AML-193 (cell line): ENCODE results near the gene PPP2R5C.

Experiments used
- DNase-seq, 2 experiments: peaks; one replicate each; lab custom pipeline; 2025; lab: John Stamatoyannopoulos, UW

Gene PPP2R5C

DNA sequence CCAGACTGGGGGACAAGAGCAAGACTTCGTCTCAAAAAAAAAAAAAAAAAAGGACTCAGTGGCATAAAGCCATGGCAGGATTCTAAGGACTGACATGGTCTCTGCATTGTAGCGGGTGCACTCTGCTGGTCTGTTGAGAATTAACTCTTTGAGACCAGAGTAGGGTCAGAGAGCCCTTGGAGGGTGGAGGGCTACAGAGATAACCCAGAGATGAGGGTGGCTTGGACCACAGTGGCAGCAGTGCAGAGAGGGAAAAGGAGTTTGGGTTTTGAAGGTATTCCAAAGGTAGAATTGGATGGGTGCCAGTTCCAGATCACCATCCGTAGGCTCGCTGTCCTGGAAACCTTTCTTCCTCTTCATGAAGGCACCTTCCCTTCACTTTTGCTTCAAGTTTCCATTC lies 188.6 kb downstream of the PPP2R5C start:
- DNase-seq, result no peak

DNA sequence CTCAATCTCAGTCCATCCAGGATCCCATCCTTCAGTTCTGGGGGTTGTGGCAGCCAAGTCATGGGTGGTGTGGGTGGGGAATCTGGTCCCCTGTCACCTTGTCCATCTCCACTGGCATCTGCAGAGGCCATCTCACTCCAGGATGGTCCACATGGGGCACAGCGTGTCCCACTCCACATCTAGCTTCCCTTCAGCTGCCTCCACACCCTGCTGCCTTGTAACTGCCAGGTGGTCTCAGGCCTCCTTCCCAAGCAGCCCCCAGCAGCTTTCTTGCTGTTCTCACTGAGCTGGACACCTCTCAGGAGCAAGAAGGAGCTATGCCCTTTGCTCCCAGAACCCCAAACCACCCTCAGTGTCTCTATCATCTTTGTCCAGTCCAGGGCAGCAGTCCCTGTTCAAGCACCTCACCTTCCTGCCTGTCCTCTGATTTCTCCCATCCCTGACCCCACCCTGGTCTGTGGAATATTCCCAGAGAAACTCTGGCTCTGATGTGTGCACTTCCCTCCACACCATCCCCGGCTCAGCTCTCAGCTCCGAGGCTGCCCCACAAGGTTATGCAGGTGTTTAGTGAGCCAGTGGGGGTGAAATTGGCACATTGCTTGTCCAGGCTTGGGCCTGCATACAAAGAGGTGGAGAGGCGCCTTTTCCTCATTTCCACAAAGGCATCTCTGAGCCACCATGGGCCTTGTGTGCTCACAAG lies 189.2 kb downstream of the PPP2R5C start:
- no peak for DNase-seq

DNA sequence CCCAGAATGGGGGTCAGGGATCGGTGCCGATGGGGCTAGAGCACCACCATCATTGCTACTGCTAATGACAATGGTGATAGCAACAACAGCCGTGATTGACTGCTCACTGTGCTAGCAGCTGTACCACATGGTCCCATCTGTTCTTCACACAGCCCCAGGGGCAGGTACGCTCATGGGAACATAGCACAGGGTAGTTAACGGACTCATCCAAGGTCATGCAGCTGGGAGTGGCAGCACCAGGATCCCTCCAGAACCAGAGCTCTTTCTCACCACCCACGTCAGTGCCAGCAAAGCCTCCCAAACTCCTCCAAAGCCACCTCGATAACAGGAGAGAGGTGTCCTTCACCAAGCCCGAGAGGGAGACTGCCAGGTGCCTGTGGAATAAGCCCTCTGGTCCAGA lies 191.6 kb downstream of the PPP2R5C start:
- no peak for DNase-seq

DNA sequence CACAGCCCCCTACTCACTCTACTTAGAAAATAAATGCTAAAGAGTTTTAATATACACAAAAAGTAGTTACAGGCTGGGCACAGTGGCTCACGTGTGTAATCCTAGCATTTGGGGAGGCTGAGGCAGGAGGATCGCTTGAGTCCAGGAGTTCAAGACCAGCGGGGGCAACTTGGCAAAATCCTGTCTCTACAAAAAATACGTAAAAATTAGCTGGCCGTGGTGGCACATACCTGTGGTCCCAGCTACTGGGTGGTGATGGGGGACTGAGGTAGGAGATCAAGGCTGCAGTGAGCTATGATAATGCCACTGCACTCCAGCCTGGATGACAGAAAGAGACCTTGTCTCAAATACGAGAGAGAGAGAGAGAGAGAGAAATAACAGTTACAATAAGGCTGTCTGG lies 193.0 kb downstream of the PPP2R5C start:
- no peak for DNase-seq

DNA sequence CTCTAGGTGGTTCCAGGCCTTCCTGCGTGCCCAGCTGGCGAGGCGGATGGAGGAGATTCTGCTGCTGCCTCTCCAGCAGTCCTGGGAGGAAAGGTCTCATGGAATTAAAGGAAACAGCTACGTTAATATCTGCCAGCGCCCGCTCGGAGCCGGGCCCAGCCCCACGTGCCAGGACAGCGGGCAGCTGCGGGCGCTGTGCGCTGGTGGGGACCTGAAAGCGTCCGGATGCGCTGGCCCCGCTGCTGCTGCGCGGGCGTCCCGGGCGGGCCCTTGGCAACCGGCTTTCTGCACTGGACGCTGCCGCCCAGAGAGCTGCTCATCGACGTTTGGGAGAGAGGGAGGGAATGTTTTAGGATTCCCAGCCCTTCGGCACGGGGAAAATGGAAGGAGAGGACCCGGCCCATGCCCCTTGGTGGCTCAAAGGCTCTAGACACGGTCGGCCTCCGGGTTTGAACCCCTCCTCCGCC lies 194.2 kb downstream of the PPP2R5C start:
- DNase-seq, result no peak

DNA sequence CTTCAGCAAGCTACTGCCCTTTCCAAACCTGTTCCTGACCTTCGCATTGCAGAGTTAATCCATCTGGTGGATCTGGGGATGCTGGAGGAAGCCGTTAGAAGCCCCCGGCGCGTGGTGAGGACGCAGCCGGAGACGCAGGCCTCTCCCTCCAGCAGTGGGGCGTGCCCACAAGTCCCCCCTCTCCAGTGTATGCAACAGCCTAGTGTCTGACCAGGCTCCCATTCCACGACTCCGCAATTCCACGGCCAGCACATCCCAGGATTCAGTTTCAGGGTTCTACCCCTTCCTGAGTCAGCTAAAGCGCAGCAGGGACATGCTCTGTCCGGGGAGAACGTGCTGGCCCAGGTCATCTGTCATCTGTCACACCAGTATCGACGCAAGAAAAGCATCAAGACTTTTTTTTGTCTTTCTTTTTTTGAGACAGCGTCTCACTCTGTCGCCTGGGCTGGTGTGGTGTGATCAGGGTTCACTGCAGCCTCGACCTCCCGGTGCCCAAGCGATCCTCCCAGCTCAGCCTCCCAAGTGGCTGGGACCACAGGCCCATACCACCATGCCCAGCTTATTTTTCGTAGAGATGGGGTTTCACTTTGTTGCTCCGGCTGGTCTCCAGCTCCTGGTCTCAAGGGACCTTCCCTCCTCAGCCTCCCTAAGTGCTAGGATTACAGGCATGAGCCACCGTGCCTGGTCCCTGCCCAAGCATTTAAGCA lies 194.8 kb downstream of the PPP2R5C start:
- no peak for DNase-seq

DNA sequence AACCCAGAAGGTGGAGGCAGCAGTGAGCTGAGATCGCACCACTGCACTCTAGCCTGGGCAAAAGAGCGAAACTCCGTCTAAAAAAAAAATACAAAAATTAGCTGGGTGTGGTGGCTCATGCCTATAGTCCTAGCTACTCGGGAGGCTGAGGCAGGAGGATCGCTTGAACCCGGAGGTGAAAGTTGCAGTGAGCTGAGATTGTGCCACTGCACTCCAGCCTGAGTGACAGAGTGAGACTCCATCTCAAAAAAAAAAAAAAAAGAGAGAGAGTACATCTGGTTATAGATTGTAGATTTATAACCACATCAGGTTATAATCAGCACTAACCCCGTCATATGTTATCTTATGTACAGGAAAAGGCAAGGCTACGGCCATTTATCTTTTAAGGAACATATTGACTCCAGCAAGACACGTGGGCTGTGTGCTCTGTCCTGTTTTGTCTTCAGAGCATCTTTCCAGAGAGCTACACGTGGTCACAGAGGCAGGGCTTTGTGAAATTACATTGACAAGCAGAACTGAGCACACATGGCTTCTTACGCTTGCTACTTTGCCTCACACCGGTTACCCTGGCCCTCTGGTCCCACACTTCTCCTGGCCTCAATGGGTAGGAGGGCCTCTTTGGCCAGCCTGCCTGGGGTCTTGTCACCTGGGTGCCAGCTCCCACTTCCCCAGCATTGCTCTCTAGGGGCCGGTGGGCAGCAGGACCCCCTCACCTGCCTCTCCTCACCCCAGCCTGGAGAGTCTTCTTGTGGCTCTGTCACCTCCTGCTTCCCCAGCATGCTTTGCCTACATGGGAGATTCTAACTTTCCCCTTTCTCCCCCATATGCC lies 196.1 kb downstream of the PPP2R5C start:
- no peak for DNase-seq

DNA sequence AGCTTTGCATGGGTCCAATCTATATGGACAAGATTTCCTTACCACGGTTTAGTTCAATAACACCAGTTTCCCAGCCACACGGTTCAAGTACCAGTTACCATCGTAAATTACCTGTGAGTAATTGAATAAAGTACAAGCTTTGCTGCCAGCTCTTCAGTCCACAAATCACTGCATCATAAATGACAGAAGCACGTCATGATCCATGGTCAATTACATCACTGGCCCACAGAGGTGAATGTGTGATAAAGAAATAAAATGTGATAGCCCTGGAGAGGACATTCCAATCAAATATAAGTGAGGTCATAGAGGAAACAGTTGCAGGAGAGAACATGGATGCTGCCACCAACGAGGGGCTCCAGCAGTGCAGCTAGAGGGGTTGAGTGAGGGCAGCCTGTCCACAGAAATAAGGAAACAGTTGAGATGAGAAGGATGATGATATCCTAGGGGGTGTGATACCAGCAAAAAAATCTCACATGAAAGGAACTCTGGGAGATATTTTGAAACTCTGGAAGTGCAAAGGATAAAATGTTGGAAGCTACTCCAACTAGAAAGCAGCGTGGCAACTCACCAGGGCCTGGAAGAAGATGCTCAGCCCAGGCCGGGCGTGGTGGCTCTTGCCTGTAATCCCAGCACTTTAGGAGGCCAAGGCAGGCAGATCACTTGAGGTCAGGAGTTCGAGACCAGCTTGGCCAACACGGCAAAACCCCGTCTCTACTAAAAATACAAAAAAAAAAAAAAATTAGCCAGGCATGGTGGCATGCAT lies 197.1 kb downstream of the PPP2R5C start:
- no peak for DNase-seq

DNA sequence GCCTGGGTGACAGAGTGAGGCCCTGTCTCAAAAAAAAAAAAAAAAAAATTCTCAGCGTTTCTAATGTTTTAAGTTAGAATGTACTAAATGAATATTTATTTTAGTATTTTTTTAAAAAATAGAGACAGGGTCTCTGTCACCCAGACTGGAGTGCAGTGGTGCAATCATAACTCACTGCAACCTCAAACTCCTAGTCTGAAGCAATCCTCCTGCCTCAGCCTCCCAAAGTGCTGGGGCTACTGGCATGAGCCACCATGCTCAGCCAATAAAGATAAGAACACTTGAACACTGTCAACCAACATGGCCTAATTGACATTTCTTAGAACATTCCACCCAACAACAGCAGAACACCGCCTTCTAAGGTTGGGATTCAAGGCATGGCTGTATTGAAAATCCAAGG lies 197.8 kb downstream of the PPP2R5C start:
- no peak for DNase-seq

DNA sequence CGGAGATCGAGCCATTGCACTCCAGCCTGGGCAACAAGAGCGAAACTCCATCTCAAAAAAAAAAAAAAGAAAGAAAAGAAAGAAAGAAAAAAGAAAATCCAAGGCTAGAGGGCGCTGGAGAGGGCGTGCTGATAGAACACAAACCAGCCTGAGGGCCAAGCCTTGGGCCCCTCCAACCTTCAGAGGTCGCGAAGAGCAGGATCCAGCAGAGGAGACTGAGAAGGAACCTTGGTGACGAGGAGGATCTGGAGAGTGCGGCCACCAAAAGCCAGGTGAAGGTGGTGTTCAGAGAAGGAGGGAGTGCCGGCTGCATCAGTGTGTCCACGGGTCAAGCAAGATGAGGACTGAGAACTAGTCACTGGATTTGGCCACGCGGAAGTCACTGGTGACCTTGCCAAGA lies 198.7 kb downstream of the PPP2R5C start:
- DNase-seq, result peak in 1 of 2 experiments; percentile 13

DNA sequence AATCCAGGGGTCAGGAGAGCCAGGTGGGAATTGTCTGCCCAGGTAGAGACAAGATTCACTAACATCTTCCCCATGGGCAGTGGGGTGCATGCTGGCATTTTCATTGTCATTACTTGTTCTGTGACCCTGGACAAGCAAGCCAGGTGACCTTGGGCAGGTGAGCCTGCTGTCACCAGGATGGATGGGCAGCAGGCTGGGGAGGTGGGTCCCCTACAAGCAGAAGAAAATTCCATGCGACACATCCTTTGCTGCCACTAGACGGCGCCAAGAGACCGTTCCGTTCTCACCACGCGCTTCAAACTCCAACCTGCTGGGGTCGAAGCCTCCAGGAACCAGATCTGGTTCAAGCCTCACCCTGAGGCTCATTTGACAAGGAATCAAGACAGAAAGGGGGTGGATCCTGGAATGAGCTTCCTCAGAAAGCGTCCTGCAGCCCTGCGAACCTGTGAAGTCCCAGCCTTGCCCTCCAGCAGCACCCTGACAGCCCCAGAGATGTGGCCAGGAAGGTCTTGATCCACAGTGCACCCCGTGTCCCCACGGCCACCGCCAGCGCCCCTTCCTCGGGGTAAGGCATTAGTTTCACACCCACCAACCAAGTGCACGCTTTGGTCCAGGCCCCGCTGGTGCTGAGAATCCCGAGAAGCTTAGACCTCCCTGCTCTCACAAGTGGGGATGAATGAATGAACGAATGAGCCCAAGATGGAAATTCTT lies 199.7 kb downstream of the PPP2R5C start:
- peak; percentile 76 to 77 for DNase-seq

DNA sequence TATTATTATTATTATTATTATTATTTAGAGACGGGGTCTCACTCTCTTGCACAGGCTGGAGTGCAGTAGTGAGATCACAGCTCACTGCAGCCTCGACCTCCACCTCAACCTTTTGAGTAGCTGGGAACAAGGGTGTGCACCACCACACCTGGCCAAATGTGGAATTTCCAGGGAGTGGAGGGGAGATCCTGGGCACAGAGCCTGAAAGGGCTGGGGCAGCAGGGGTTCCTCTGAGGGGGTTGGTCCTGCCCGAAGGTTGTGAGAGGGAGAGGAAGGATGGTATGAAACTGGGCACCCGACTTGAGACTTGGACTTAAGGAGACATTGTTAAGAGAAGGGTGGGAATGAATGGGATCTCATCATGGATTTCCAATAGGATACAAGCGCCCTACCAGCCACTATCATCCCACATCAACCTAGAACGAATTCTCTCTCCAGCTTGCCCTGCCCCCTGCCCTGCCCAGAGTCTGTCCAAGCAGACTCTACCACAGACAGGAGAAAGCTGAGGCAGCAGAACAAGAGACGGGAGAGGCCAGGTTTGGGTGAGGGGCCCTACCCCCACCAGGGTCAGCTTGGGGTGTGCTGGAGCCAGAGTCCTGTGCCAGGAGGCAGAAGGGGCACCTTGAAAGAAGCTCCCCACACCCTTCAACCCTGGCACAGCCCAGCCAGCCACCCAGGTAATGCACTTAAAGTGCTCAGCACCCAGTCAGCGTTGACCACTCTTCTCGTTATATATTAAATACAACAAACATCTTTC lies 200.4 kb downstream of the PPP2R5C start:
- DNase-seq, result no peak

DNA sequence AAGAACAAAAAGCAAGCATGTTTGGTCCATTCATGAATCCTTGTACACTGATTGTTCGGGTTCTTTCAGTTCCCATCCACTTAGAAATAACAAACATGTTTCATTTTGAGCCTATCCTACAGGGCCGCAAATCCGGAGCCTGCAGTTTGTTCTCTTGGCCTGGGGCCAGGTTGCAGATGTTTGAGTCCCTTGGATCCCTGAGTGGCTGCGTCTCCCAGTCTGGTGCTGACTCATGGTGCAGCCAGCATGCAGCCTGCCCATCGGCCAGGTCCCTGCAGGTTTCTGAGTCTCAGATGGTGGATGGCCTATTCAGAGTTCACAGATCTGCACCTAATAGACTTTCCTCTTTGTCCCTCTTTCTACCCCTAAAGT lies 201.0 kb downstream of the PPP2R5C start:
- DNase-seq, result no peak

DNA sequence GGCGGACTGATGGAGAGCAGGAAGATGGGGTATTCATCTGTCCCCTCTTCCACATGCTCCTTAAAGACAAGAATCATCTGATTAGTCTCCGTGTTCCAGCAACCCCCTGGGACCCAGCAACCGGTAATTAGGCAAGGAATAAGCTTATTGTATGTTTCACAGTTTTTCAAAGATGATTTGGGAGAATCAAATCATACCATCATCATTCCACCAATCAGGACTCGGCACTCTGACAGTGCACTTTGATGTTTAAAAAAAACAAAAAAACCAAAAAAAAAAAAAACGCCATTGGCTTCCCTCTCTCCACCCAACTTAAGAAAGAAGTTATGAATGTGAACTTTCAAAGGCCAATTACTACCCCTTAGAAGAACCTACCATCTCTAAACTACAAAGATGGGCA lies 201.5 kb downstream of the PPP2R5C start:
- DNase-seq, result no peak

DNA sequence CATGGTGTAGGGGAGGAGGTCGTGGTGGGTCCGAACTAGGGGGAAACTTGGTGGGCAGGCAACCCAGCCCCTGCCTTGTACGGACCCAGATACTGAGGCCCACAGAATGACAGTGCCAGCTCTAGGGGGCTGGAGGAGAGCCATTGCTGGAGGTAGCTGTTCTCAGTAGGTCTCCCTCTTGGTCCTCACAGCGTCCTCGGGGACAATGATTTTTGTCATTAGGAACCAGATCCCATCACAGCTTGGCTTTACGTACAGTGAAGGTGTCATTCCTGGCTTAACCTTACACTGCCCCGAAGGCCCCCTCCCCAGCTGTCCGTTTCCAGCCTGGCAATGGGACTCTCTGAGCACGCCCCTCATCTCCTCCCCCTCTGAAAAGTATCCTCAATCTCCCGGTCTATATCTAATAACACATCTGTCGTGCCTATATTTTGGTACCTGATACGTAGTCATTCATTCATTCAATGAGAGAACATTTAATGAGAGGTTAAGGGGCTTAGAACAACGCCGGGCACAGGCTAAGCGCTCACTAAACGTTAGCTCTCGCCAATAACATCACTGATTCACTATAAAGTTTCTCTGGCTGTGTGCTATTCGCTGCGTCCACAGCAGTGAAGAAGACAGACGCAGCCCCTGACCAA lies 202.3 kb downstream of the PPP2R5C start:
- no peak for DNase-seq

DNA sequence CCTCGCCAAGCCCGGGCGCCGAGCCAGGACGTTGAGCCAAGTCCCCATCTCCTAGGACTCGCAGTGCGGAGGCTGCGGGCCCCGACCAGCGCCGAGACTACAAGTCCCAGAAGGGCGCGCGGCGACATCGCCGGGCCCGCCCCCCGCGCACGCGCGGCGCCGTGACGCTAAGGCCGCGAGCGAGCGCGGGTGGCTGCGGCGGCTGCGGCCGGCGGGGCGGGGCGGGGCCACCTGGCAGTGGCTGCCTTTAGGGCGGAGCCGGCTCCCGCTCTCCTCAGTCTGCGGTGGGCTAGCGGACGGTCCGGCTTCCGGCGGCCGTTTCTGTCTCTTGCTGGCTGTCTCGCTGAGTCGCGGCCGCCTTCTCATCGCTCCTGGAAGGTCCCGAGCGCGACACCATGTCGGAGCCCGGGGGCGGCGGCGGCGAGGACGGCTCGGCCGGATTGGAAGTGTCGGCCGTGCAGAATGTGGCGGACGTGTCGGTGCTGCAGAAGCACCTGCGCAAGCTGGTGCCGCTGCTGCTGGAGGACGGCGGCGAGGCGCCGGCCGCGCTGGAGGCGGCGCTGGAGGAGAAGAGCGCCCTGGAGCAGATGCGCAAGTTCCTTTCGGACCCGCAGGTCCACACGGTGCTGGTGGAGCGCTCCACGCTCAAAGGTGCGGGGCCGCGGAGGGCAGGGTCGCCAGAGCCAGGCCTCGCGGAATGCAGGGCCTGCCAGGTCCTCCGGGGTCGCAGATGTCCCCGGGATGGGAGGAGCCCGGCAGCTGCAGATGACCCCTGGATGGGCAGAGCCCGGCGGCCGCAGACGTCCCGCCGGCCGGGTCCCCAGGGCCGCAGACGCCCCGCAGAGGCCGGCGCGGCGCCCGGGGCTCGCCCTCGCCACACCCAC lies 203.0 kb downstream of the PPP2R5C start, which contains the start of gene DYNC1H1:
Gene DYNC1H1, plus strand, starts transcription at position 277 of the 884 bp plus-strand sequence. Its CDS starts 119 bp downstream, at position 396.
- peak; percentile 73 to 81 for DNase-seq

DNA sequence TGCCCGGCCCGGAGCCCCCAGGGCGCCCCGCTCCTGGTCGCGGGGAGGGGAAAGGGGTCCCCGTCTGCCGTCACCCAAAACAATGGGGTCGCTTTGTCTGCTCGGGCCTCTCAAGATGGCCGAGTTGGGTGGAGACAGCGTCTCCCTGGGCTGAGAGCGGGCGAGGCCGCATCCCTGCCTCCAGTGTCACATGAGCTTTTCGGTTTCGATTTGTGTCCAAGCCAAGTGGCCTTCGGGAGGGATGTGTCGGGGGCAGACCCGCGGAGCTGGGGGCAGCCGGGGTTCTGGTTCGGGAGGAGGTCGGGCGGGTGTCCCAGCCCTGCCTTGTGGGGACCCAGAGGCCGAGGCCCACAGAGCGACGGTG lies 203.7 kb downstream of the PPP2R5C start:
- DNase-seq, result peak; percentile 24 to 31

DNA sequence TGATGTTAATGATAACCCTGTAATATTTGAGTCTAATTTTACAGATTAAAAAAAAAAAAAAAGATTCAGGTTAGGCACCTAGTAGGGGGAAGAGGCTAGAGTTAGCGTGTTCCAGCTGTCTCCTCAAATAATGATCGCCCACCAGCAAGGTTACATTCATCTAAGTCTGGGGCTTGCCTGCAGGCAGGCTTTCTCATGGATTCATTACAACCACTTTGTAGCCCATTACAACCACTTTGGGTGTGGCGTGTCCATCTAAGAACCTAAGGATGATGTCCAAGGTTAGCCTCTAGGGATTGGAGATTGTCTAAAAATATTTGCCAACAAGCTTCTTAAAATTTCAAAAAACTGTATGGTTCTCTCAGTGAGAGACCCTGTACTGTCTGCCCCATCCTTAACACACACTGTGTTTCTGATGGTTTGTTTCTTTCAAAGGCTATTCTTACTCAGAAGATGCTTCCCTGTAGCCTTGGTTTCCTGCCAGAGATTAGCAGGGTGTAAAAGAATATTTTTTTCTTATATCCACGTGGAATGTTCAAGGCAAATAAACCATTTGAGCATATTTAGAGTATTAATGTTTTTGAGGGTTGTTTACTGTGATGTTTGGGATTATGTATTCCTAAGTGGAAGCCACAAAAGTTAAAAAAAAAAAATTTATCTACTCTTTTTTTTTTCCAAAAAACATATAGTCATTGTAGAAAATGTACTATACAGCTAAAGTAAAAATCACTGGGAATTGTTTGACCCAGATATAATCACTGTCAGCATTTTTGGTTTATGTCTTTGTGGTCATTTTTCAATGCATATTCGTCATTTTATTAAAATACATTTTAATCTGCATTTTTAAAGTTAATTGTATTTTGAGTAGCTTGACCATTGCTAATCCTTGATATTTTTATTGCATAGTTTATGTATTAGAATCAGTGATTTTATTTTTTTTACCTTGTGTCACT lies 204.5 kb downstream of the PPP2R5C start:
- DNase-seq, result no peak
